ENCODE results near the gene DNAJC3. TPM values are rescaled to one million over a fixed set of nuclear protein-coding genes. Genes with fewer than 3 reads are reported as not detected.

DNAJC3 gene
- total and polyA plus RNA-seq, 2 of the 13 experiments (the other 11 are each of a cell fraction or from before 2014, with no cell fraction given): 10.4 to 48.2 TPM

GRCh38 chr13:95676105-95676761 lies 706 bp upstream of the DNAJC3 start (continued):
- TF ChIP-seq ZNF746 (CRISPR knock-in tag; IDR thresholded peaks at IDR 0.05) (0 out of 2 replicates have a peak, but pooled peaks have one; percentile 46), YEATS4 (CRISPR knock-in tag; IDR thresholded peaks at IDR 0.05; ENCODE audit: borderline replicate concordance) (0 out of 2 replicates have a peak, but pooled peaks have one; percentile 26), NR2F2 (IDR thresholded peaks at IDR 0.05; ENCODE audit: borderline replicate concordance, low read depth) (no peak), ZNF101 (CRISPR knock-in tag; IDR thresholded peaks at IDR 0.05; ENCODE audit: borderline replicate concordance, low read depth) (no peak), ZNF121 (CRISPR knock-in tag; IDR thresholded peaks at IDR 0.05) (no peak), MTERF4 (CRISPR knock-in tag; IDR thresholded peaks at IDR 0.05) (no peak), GABPB1 (CRISPR knock-in tag; IDR thresholded peaks at IDR 0.05) (no peak), ERF (CRISPR knock-in tag; IDR thresholded peaks at IDR 0.05) (no peak), NCOA5 (CRISPR knock-in tag; IDR thresholded peaks at IDR 0.05) (no peak), PLSCR1 (CRISPR knock-in tag; IDR thresholded peaks at IDR 0.05; ENCODE audit: borderline replicate concordance) (no peak), ZNF782 (CRISPR knock-in tag; IDR thresholded peaks at IDR 0.05; ENCODE audit: borderline replicate concordance) (no peak), ZSCAN21 (CRISPR knock-in tag; IDR thresholded peaks at IDR 0.05; ENCODE audit: borderline replicate concordance) (no peak), UBTF (CRISPR knock-in tag; IDR thresholded peaks at IDR 0.05) (no peak), TARDBP (CRISPR knock-in tag; IDR thresholded peaks at IDR 0.05) (no peak), FOXP4 (CRISPR knock-in tag; IDR thresholded peaks at IDR 0.05) (peak; percentile 1; the same call in 1 of the 2 replicates), GTF2F1 (IDR thresholded peaks at IDR 0.05; ENCODE audit: low read length) (no peak), ADNP (CRISPR knock-in tag; IDR thresholded peaks at IDR 0.05) (no peak), ZNF589 (CRISPR knock-in tag; conservative IDR thresholded peaks at IDR 0.05) (0 out of 2 replicates have a peak, but pooled peaks have one; percentile 30), ZNF737 (CRISPR knock-in tag; IDR thresholded peaks at IDR 0.05; ENCODE audit: borderline replicate concordance) (no peak), ZXDC (CRISPR knock-in tag; IDR thresholded peaks at IDR 0.05) (0 out of 2 replicates have a peak, but pooled peaks have one; percentile 58), NBN (conservative IDR thresholded peaks at IDR 0.05) (no peak), MTA1 (CRISPR knock-in tag; IDR thresholded peaks at IDR 0.05; ENCODE audit: borderline replicate concordance) (no peak)
